ENCODE measurements around the gene EN1.

The EN1 gene

GRCh38 chr2:118882693-118883336 lies 35.4 kb upstream of the EN1 start:
- Histone ChIP-seq H3K27ac (replicated peaks) (no peak overlapping the region), H3K4me3 (replicated peaks; ENCODE audit: insufficient read depth, low read length) (peak overlapping the region; percentile 20), H3K27me3 (ENCODE audit: insufficient read depth, poor library complexity, severe bottlenecking) (no peaks in the 10 kb centered on the region)
- no peak for TF ChIP-seq REST (IDR thresholded peaks at IDR 0.05; ENCODE audit: insufficient replicate concordance, low read depth)
- TF ChIP-seq CTCF (IDR thresholded peaks at IDR 0.05; ENCODE audit: insufficient read depth, low read length) = peak; percentile 100
- TF ChIP-seq POLR2AphosphoS5 (IDR thresholded peaks at IDR 0.05; ENCODE audit: low read depth) = no peak
- TF ChIP-seq SPI1 (IDR thresholded peaks at IDR 0.05; ENCODE audit: borderline replicate concordance, low read depth) = no peak
- DNase-seq (ENCODE audit: low read depth in 1 of 2, low spot score in 1 of 2) = peak; percentile 64 to 87

GRCh38 chr2:118881490-118882129 lies 34.2 kb upstream of the EN1 start:
- H3K27me3 ChIP-seq (ENCODE audit: insufficient read depth, poor library complexity, severe bottlenecking) = no peaks in the 10 kb centered on the region
- DNase-seq (ENCODE audit: low read depth in 1 of 2, low spot score in 1 of 2) = peak; percentile 41 to 62
- TF ChIP-seq REST (IDR thresholded peaks at IDR 0.05; ENCODE audit: insufficient replicate concordance, low read depth) (no peak), CTCF (IDR thresholded peaks at IDR 0.05; ENCODE audit: insufficient read depth, low read length) (peak; percentile 47)
- H3K27ac ChIP-seq (replicated peaks) = no peak overlapping the region
- H3K4me3 ChIP-seq (replicated peaks; ENCODE audit: insufficient read depth, low read length) = no peak overlapping the region

- Histone ChIP-seq H3K4me3 (replicated peaks; ENCODE audit: insufficient read depth, low read length) (no peak overlapping the region), H3K27me3 (ENCODE audit: insufficient read depth, poor library complexity, severe bottlenecking) (no peaks in the 10 kb centered on the region), H3K27ac (replicated peaks) (no peak overlapping the region)
- DNase-seq (ENCODE audit: low read depth in 1 of 2, low spot score in 1 of 2) = no peak
- no peak for TF ChIP-seq CTCF (IDR thresholded peaks at IDR 0.05; ENCODE audit: insufficient read depth, low read length)
Measured at GRCh38 chr2:118880501-118880900, 33.1 kb upstream of the EN1 start.

GRCh38 chr2:118878531-118879149 lies 31.2 kb upstream of the EN1 start:
- Histone ChIP-seq H3K4me3 (replicated peaks; ENCODE audit: insufficient read depth, low read length) (no peak overlapping the region), H3K27me3 (ENCODE audit: insufficient read depth, poor library complexity, severe bottlenecking) (no peaks in the 10 kb centered on the region), H3K27ac (replicated peaks) (no peak overlapping the region)
- no peak for DNase-seq (ENCODE audit: low read depth in 1 of 2, low spot score in 1 of 2)
- no peak for TF ChIP-seq GABPA (IDR thresholded peaks at IDR 0.05; ENCODE audit: low read depth)
- TF ChIP-seq CTCF (IDR thresholded peaks at IDR 0.05; ENCODE audit: insufficient read depth, low read length) = no peak
- no peak for TF ChIP-seq POLR2AphosphoS5 (IDR thresholded peaks at IDR 0.05; ENCODE audit: low read depth)
- no peak for TF ChIP-seq SPI1 (IDR thresholded peaks at IDR 0.05; ENCODE audit: borderline replicate concordance, low read depth)
- no peak for TF ChIP-seq REST (IDR thresholded peaks at IDR 0.05; ENCODE audit: insufficient replicate concordance, low read depth)

Measured in HL-60 (cell line).